ENCODE results near the gene ARHGAP28. TPM values are rescaled to one million over a fixed set of nuclear protein-coding genes. Genes with fewer than 3 reads are reported as not detected.

Gene ARHGAP28
- total RNA-seq, 2 donors from 2014 or later = 3.0 TPM

DNA sequence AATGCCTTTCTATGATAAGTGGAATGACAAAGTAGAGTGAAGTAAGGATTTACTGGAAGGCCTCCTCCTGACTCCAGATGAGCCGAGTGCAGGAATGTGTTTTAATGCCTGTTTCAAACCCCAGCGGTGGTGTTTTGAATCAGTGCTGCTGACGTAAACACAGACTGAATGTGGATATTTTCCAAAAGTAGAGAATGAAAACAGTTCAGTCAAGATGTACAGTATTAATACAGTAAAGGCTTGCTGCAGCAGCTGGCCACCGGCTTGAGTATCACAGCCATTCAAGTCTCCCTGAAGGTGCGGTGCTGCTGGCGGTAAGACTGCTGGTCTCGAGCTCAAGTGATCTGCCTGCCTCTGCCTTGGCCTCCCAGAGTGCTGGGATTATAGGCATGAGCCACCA lies 46.7 kb downstream of the ARHGAP28 start:
- Histone ChIP-seq H3K27me3 (no peaks in the 10 kb centered on the region), H3K36me3 (no peaks in the 10 kb centered on the region), H3K9me3 (no peaks in the 10 kb centered on the region), H3K4me3 (no peak overlapping the region), H3K27ac (no peak overlapping the region), H3K4me1 (peaks cover 0 to 12% of the 10 kb centered on the region in 2 donors)
- TF ChIP-seq, protein P1, sequence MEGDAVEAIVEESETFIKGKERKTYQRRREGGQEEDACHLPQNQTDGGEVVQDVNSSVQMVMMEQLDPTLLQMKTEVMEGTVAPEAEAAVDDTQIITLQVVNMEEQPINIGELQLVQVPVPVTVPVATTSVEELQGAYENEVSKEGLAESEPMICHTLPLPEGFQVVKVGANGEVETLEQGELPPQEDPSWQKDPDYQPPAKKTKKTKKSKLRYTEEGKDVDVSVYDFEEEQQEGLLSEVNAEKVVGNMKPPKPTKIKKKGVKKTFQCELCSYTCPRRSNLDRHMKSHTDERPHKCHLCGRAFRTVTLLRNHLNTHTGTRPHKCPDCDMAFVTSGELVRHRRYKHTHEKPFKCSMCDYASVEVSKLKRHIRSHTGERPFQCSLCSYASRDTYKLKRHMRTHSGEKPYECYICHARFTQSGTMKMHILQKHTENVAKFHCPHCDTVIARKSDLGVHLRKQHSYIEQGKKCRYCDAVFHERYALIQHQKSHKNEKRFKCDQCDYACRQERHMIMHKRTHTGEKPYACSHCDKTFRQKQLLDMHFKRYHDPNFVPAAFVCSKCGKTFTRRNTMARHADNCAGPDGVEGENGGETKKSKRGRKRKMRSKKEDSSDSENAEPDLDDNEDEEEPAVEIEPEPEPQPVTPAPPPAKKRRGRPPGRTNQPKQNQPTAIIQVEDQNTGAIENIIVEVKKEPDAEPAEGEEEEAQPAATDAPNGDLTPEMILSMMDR (IDR thresholded peaks at IDR 0.05) = no peak
- no peak for DNase-seq (ENCODE audit: low spot score)

DNA sequence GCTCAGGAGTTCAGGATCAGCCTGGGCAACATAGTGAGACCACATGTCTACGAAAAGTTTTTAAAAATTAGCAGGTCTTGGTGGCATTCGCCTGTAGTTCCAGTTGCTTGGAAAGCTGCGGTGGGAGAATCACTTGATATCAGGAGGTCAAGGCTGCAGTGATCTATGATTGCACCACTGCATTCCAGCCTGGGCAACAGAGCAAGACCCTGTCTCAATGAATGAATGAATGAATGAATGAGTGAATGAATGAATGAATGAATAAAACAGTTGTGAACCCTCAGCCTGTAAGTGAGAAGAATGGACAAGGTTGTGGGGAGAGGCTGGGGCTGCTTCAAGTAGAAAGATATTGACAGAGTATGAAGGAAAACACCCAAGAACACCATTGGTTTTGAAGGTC lies 48.0 kb downstream of the ARHGAP28 start:
- no peak overlapping the region for H3K27ac ChIP-seq
- H3K36me3 ChIP-seq = no peaks in the 10 kb centered on the region
- H3K4me1 ChIP-seq = peaks cover 0 to 23% of the 10 kb centered on the region in 2 donors
- DNase-seq (ENCODE audit: low spot score) = no peak
- H3K27me3 ChIP-seq = no peaks in the 10 kb centered on the region
- no peaks in the 10 kb centered on the region for H3K9me3 ChIP-seq
- no peak overlapping the region for H3K4me3 ChIP-seq
- TF ChIP-seq, protein P1 (IDR thresholded peaks at IDR 0.05) = no peak

DNA sequence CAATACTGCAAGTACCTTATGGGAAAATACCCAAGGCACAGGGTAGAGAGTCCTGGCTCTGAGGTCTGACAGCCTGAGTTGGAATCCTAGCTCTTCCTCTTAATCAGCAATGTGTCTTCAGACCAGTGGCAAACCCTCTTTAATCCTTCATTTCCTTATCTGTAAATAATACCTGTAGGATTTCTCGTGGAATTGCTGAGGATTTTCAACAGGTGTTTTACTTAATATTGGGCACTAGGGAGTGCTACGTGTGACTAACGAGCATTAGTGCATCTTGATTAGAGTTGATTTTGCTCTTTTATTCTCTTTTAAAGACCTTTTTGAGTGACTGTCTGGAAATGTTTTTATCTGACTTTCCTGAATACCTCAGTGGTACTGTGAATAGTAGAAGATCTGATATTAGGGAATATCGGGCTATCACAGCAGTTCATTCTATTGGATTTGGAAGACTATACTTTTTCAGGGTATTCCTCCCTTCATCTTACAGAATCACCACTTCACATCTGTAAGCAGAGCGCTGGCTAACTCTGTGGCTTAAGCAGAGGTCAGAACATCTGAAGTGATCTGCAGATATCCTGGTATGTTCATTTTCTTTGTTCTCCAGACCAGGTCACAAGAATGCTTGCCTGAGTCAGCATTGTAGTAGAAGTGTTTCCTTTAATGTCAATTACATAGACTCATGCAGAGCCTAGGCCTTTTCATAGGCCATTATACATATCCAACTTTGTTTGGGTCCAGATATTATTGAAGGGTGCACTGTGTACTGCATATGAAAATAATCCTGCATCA lies 49.1 kb downstream of the ARHGAP28 start:
- no peaks in the 10 kb centered on the region for H3K9me3 ChIP-seq
- no peak for DNase-seq (ENCODE audit: low spot score)
- no peak overlapping the region for H3K4me3 ChIP-seq
- TF ChIP-seq, protein P1 (IDR thresholded peaks at IDR 0.05) = no peak
- H3K27me3 ChIP-seq = no peaks in the 10 kb centered on the region
- H3K4me1 ChIP-seq = peaks cover 0 to 23% of the 10 kb centered on the region in 2 donors
- no peak overlapping the region for H3K27ac ChIP-seq
- H3K36me3 ChIP-seq = no peaks in the 10 kb centered on the region

DNA sequence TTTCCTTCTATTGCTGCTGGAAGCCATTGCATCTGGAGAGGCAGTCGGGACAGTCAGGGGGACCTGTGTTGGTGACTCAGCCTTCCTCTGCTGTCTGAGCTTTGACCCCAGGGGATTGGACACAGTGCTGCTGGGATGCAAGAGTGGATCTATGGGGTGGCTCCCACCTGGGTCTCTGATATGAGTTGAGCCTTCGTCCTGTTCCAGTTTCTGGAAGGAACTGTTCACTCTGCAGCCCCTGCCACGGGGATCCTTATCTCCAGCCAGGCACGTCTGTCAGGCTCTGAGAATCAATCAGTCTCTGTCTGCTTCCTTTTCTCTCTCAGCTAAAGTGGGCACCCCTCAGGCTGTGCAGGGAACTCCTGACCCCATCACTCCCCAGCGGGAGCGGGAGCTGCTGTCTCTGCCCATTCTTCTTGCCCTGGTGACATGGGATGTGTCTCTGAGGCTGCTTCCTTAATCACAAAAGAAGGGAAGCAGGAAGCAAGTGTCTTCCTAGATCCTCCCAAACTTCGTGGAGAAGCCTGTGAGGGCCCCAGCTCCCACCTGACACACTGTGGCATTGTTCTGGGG lies 51.7 kb downstream of the ARHGAP28 start:
- TF ChIP-seq, protein P1 (IDR thresholded peaks at IDR 0.05) = no peak
- Histone ChIP-seq H3K4me3 (peak overlapping the region in 1 of 2 donors; percentile 9), H3K9me3 (no peaks in the 10 kb centered on the region), H3K27me3 (no peaks in the 10 kb centered on the region), H3K36me3 (no peaks in the 10 kb centered on the region), H3K27ac (peak overlapping the region; percentile 51 to 59), H3K4me1 (peaks cover 0 to 23% of the 10 kb centered on the region in 2 donors)
- DNase-seq (ENCODE audit: low spot score) = no peak

DNA sequence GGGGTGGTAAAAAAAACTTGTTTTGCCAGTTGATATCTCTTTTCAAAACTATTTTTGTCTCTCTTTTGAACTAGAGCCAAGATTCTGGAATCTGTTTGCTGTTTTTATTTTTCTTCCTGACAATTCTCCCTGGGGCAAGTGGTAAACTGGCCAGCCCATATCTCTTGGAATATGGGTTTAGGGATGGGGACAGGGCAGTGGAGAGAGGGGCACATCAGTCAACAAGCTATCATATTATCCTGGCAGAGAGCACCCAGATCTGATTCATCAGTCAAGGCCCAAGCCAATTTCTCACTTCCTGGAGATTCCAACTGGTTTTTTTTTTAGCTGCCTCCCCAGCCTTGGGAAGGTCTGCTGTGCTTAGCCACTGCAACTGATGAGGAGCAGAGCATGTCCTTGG lies 52.3 kb downstream of the ARHGAP28 start:
- peak overlapping the region; percentile 51 to 59 for H3K27ac ChIP-seq
- H3K27me3 ChIP-seq = no peaks in the 10 kb centered on the region
- H3K4me3 ChIP-seq = peak overlapping the region in 1 of 2 donors; percentile 9
- no peak for DNase-seq (ENCODE audit: low spot score)
- H3K36me3 ChIP-seq = no peaks in the 10 kb centered on the region
- H3K4me1 ChIP-seq = peaks cover 0 to 23% of the 10 kb centered on the region in 2 donors
- no peaks in the 10 kb centered on the region for H3K9me3 ChIP-seq
- TF ChIP-seq, protein P1 (IDR thresholded peaks at IDR 0.05) = no peak
